ENCODE data around the gene CTTNBP2NL.

- TF ChIP-seq, protein P1, sequence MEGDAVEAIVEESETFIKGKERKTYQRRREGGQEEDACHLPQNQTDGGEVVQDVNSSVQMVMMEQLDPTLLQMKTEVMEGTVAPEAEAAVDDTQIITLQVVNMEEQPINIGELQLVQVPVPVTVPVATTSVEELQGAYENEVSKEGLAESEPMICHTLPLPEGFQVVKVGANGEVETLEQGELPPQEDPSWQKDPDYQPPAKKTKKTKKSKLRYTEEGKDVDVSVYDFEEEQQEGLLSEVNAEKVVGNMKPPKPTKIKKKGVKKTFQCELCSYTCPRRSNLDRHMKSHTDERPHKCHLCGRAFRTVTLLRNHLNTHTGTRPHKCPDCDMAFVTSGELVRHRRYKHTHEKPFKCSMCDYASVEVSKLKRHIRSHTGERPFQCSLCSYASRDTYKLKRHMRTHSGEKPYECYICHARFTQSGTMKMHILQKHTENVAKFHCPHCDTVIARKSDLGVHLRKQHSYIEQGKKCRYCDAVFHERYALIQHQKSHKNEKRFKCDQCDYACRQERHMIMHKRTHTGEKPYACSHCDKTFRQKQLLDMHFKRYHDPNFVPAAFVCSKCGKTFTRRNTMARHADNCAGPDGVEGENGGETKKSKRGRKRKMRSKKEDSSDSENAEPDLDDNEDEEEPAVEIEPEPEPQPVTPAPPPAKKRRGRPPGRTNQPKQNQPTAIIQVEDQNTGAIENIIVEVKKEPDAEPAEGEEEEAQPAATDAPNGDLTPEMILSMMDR (IDR thresholded peaks at IDR 0.05), result no peak
- TF ChIP-seq POLR2A (IDR thresholded peaks at IDR 0.05), result no peak
Measured at GRCh38 chr1:112423207-112423606, 27.2 kb downstream of the CTTNBP2NL start.

All from right lobe of liver (tissue), 4 donors.